Myocyte (in vitro differentiated cells): ENCODE data around the gene TIGAR. TPM values are rescaled to one million over a fixed set of nuclear protein-coding genes. Genes with fewer than 3 reads are reported as not detected.
A peak's percentile ranks its signal among the peaks of the same experiment; 100 is the strongest.

Experiments
- DNase-seq: peaks from one replicate; pipeline ENCODE4 v3.0.0-alpha.2; 2012; ENCODE audit warnings: low read depth
- polyA plus RNA-seq: library from polyadenylated mRNA; unstranded; fragments of >200 nt; gene quantifications from one replicate; pipeline ENCODE4 v1.2.1, GENCODE V29; 2012; ENCODE audit warnings: missing spikeins
- total RNA-seq: library from RNA; depleted of rRNA; stranded (reverse); fragments of >200 nt; gene quantifications from 2 replicates; pipeline ENCODE4 v1.2.3, GENCODE V29; 2014

The TIGAR gene
- 13.1 and 13.3 TPM in 2 replicates for total RNA-seq
- polyA plus RNA-seq: 17.5 TPM

GRCh38 chr12:4320853-4321701 lies at the start of gene TIGAR:
TSS of gene TIGAR (plus strand) at chr12:4321213. CDS start at chr12:4321272, 59 bp downstream.
- DNase-seq: peak; percentile 96

GRCh38 chr12:4271717-4272423 lies 49.1 kb upstream of the TIGAR start:
- peak; percentile 72 for DNase-seq

- DNase-seq: no peak
Measured at GRCh38 chr12:4272424-4273272, 48.4 kb upstream of the TIGAR start.

DNA sequence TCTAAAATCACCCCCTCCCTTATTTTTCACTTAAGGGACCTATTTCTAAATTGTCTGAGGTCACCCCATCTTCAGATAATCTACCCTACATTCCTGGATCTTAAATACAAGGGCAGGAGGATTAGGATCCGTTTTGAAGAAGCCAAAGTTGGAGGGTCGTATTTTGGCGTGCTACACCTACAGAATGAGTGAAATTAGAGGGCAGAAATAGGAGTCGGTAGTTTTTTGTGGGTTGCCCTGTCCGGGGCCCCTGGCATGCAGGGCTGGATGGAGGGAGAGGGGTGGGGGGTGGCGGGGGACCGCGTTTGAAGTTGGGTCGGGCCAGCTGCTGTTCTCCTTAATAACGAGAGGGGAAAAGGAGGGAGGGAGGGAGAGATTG lies 47.8 kb upstream of the TIGAR start:
- DNase-seq: peak; percentile 10

DNA sequence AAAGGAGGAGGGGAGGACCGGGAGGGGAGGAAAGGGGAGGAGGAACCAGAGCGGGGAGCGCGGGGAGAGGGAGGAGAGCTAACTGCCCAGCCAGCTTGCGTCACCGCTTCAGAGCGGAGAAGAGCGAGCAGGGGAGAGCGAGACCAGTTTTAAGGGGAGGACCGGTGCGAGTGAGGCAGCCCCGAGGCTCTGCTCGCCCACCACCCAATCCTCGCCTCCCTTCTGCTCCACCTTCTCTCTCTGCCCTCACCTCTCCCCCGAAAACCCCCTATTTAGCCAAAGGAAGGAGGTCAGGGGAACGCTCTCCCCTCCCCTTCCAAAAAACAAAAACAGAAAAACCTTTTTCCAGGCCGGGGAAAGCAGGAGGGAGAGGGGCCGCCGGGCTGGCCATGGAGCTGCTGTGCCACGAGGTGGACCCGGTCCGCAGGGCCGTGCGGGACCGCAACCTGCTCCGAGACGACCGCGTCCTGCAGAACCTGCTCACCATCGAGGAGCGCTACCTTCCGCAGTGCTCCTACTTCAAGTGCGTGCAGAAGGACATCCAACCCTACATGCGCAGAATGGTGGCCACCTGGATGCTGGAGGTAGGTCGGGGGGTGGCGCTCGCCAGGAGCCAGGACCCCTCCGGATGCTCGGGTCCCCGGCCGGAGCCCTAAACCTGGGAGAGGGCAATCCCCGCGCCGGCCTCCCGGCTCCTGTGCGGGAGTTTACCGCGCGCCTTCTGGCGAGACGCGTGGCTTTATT lies 47.2 kb upstream of the TIGAR start, which contains the start of gene CCND2:
Gene CCND2 (plus strand): TSS at position 111 of the 744 bp plus-strand sequence. CDS start 279 bp downstream, at position 390.
- peak; percentile 87 for DNase-seq

- DNase-seq: peak; percentile 24
Measured at GRCh38 chr12:4274396-4275015, 46.5 kb upstream of the TIGAR start.

- peak; percentile 39 for DNase-seq
Measured at GRCh38 chr12:4275016-4275869, 45.8 kb upstream of the TIGAR start.

DNA sequence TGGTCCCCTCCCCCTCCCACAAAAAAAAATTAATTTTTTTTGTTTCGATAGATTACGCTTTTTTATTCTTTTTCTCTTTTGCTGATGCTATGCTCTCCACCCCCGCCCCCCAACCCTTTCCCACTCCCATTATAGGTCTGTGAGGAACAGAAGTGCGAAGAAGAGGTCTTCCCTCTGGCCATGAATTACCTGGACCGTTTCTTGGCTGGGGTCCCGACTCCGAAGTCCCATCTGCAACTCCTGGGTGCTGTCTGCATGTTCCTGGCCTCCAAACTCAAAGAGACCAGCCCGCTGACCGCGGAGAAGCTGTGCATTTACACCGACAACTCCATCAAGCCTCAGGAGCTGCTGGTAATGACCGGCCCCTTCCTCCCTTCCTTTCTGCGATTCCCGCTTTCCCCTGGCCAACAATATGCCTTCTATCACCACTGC lies 45.1 kb upstream of the TIGAR start:
- no peak for DNase-seq

DNA sequence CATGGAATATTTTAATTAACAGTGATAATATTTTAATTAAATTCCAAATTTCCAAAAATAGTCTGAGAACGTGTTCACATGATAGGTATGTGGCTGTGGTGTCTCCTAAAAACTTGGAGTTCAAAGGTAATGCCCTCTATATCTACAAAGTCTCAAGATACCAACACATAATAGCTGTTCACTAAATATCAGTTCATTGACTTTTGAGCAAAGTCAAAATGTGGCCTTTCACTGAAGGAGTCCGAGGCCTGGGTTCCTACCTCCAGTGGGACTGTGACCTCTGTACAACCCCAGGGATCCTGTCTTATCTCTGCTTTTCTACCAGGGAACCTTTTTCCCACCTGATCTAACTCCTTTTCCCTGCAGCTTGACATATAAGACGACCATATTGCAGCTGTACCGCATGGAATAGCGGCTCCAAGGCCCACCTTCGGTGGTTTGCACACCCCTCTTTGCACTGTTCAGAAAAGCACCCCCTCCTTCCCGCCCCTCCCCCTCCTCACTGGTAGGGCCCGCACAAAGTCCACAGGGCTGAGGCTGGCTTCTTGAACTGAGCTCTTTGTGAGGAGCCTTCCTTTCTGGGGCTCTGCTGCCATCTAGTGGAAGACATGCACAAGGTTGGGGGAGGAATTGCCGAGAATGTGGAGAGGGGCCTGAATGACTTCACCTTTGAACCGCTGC lies 44.3 kb upstream of the TIGAR start:
- peak; percentile 94 for DNase-seq

DNA sequence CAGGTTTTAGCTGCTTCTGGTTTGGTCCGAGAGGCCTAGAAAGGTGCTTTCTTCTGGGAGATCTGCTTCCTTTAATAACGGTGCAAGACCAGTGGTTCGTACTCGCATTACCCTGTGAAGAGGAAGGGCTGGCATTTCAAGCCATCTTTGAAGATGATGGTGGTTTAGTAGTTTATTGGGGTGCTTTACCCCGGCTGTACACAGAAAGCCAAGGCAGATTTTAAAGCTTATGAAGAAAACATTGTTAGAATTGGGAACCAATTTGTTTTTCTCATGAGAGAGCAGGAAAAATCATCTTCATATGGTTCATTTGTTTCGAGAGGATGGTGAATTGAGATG lies 43.8 kb upstream of the TIGAR start:
- no peak for DNase-seq

- DNase-seq: no peak
Measured at GRCh38 chr12:4277857-4278256, 43.2 kb upstream of the TIGAR start.

GRCh38 chr12:4278329-4279197 lies 42.5 kb upstream of the TIGAR start:
- peak; percentile 44 for DNase-seq

DNA sequence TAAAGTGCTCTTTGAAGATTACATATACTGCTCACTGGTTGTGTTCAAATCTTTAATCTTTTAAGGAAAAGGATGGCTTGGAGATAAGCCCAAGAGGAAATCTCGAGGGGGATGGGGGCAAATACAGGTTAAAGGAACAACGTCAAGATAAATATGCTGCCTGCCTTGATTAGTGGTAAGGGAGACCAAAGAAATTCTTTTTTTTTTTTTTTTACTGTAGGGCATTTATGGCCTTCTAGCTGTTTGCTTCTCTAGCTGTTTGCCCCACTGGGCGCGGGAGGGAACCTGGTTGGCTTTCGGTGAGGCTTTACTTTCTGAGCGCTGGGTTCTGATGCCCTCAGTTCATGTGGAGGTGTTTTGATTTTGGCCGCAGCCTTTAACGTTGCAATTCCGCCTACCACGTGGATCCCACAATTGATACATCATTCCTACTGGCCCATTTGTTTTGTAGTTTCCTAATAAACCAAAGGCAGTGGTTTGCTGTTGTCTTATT lies 41.8 kb upstream of the TIGAR start:
- no peak for DNase-seq

DNA sequence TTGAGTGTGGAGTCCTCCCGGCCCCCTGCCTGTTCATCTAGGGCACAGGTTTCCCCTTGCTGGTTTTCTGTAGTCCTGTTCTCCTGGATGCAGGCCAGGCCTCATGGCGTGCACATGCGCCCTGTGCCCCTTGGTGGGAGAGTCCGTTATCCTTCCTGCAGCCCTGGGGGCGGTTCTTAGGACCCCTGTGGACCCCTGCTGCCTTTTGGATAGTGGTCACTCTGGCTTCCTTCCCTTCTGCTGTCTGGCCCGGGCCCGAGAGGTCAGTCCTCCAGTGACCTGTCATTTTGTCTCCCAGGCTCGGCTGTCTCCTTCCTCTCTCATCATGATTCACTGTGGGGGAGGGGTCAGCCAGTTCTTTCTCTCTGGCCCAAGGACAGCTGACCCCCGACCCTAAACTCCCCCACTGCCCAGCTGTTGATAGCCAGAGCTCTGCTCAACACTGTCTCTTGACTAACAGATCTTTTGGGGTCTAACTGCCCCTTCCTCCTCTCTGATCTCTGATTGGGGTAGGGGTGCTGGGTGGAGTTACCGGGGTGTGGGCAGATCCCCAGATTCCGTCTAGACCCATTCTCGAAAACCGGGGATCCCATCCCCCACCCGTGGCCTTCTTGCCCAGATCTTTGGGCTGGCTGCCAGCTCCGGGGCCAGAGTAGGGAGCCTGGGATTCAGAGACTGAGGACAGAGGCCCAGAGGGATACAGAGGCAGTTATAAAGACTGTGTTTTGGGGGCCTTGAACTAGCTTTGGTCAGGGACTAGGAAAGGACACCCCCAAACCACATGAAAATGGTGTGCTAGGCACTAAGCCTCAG lies 40.5 kb upstream of the TIGAR start:
- peak; percentile 28 for DNase-seq

GRCh38 chr12:4281173-4281654 lies 39.8 kb upstream of the TIGAR start:
- no peak for DNase-seq

DNA sequence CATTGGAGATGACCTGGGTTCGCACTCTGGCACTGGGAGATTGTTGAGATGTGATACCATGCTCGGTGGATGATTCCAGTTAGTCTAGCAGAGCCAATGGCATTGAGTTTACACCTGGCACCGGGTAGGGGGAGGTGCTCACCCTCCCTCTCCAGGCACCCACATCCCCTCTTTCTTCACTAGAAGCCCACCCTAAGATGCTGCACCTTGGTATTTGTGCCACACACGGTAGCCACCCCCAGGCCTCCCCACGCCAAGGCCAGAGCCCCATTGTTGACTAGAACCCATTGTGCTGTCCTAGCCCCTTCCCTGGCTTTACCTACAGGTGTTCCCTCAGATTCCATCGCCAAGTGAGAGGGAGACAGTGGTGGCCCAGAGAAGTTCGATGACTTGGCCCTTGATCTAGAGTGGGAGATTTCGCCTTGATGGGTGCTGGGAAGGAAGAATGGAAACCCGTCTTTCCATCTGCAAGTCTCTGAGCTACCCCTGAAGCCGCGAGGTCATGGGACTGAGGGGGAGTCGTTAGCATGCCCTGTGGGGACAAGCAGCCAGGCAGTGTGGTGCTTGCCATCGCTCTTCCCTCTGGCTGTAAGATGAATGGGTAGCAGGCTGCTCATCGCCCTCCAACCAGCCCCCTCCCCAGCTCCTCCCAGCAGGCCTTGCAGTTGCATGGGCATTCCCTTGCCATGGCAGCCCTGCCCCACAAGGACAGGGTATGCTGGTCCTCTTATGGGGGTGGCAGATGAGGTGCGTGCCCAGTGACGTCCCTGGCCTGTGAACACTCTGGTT lies 38.7 kb upstream of the TIGAR start:
- DNase-seq: no peak
